GM12878 (cell line): ENCODE measurements around the gene PLXDC1. TPM values are rescaled to one million over a fixed set of nuclear protein-coding genes. Genes with fewer than 3 reads are reported as not detected.

Experiments used
- ATAC-seq: fragments of 200-7000 bp; cut with Tn5 transposase; 3 replicates; pipeline ENCODE4 v1.9.1; 2020; ENCODE audit warnings: mild to moderate bottlenecking, moderate library complexity
- BruUV-seq: library from RNA; stranded (reverse); fragments of 400-500 nt; replicated peaks from 2 replicates; lab custom pipeline; 2021; lab: Mats Ljungman, UMichigan
- CTCF ChIA-PET: fragments of 300-600 bp; sonication (Branson Sonifier 250); formaldehyde crosslinking; extraction: SDS; loops from one replicate; lab custom pipeline; 2021; ENCODE audit warnings: inconsistent platforms; lab: Yijun Ruan, JAX
- POLR2A ChIA-PET: fragments of 350-600 bp; formaldehyde crosslinking; extraction: SDS; loops from one replicate; lab custom pipeline; 2021; ENCODE audit warnings: inconsistent platforms; lab: Charles Lee
- RAD21 ChIA-PET: fragments of 300-600 bp; sonication (Branson Sonifier 250); formaldehyde crosslinking; loops from one replicate; lab custom pipeline; 2023; ENCODE audit warnings: antibody characterized with exemption; ENCODE audit not compliant: unreplicated experiment; lab: Charles Lee
- SMC1A ChIA-PET: fragments of 300-600 bp; sonication (Branson Sonifier 250); formaldehyde crosslinking; loops from one replicate; lab custom pipeline; 2023; ENCODE audit not compliant: unreplicated experiment, uncharacterized antibody; lab: Charles Lee
- DNase-seq: peaks from one replicate; pipeline ENCODE4 v3.0.0-alpha.2; 2011; ENCODE audit warnings: low read depth, low spot score
- FAIRE-seq: peaks from 3 replicates; lab custom pipeline; 2011; peaks lifted over from hg19 to GRCh38; lab: Jason Lieb, UNC
- H2AFZ ChIP-seq: 2 replicates; pipeline ENCODE4 v1.6.0; 2011; ENCODE audit warnings: low read depth, low read length, control low read depth; ENCODE audit not compliant: control insufficient read depth
- H3K27ac ChIP-seq: 2 replicates; pipeline ENCODE4 v1.5.1; 2011; ENCODE audit warnings: control low read depth; ENCODE audit not compliant: control insufficient read depth, insufficient read depth
- H3K27me3 ChIP-seq, 2 experiments: replicated peaks in 1 of 2; 2 replicates each; pipeline versions ENCODE4 v1.6.0 to v1.6.1; 2011; ENCODE audit warnings: low read length in 1 of 2; ENCODE audit not compliant: control insufficient read depth in 2 of 2, insufficient read depth in 2 of 2
- H3K36me3 ChIP-seq, 2 experiments: 2 replicates each; pipeline ENCODE4 v1.5.1; 2011; ENCODE audit warnings: low read length in 1 of 2; ENCODE audit not compliant: control insufficient read depth in 2 of 2, insufficient read depth in 2 of 2
- H3K4me1 ChIP-seq: 2 replicates; pipeline ENCODE4 v1.6.1; 2011; ENCODE audit warnings: mild to moderate bottlenecking, low read length, moderate library complexity, mixed read lengths; ENCODE audit not compliant: control insufficient read depth, insufficient read depth
- H3K4me2 ChIP-seq: 2 replicates; pipeline ENCODE4 v1.6.0; 2011; ENCODE audit warnings: control low read depth; ENCODE audit not compliant: control insufficient read depth, insufficient read depth
- H3K4me3 ChIP-seq: fragments of 200-600 bp; sonication (generic); 2 replicates; pipeline ENCODE4 v1.5.1; 2016
- H3K79me2 ChIP-seq: 2 replicates; pipeline ENCODE4 v1.6.0; 2011; ENCODE audit warnings: low read length; ENCODE audit not compliant: control insufficient read depth, insufficient read depth
- H3K9ac ChIP-seq: 2 replicates; pipeline ENCODE4 v1.8.0; 2011; ENCODE audit warnings: low read length, control low read depth, mixed read lengths; ENCODE audit not compliant: control insufficient read depth, insufficient read depth
- H3K9me3 ChIP-seq: replicated peaks from 3 replicates; pipeline ENCODE4 v1.5.1; 2011; ENCODE audit warnings: mild to moderate bottlenecking, low read length; ENCODE audit not compliant: control insufficient read depth, insufficient read depth
- H4K20me1 ChIP-seq: 2 replicates; pipeline ENCODE4 v1.6.0; 2011; ENCODE audit not compliant: control insufficient read depth, insufficient read depth
- CBFB ChIP-seq: IDR thresholded peaks from 2 replicates; pipeline ENCODE4 v1.6.1; 2016; ENCODE audit warnings: antibody characterized with exemption, low read depth
- CEBPZ ChIP-seq: fragments of 150-350 bp; IDR thresholded peaks from 2 replicates; pipeline ENCODE4 v1.6.1; 2016; ENCODE audit warnings: low read depth, low read length
- CREM ChIP-seq: IDR thresholded peaks from 2 replicates; pipeline ENCODE4 v1.6.1; 2014; ENCODE audit warnings: antibody characterized with exemption, low read depth
- EZH2 ChIP-seq: IDR thresholded peaks from 2 replicates; pipeline ENCODE4 v1.6.1; 2012; ENCODE audit warnings: low read depth, mild to moderate bottlenecking, control low read depth, inconsistent platforms, low read length, borderline replicate concordance; ENCODE audit not compliant: control insufficient read depth
- IRF4 ChIP-seq: IDR thresholded peaks from 2 replicates; pipeline ENCODE4 v1.6.1; 2011; ENCODE audit warnings: low read depth, low read length
- LARP7 ChIP-seq: fragments of 450-650 bp; IDR thresholded peaks from 2 replicates; pipeline ENCODE4 v1.6.1; 2017; ENCODE audit warnings: mild to moderate bottlenecking
- NR2C2 ChIP-seq: IDR thresholded peaks from 2 replicates; pipeline ENCODE4 v1.6.1; 2011; ENCODE audit warnings: borderline replicate concordance, low read depth; ENCODE audit not compliant: control insufficient read depth, insufficient read length
- RUNX3 ChIP-seq: IDR thresholded peaks from 2 replicates; pipeline ENCODE4 v1.6.1; 2012; ENCODE audit warnings: low read length, inconsistent platforms
- SUZ12 ChIP-seq: fragments of 200-600 bp; sonication (generic); IDR thresholded peaks from one replicate; pipeline ENCODE4 v1.6.1; 2018; ENCODE audit warnings: antibody characterized with exemption, mild to moderate bottlenecking; ENCODE audit not compliant: unreplicated experiment
- TBL1XR1 ChIP-seq: IDR thresholded peaks from 2 replicates; pipeline ENCODE4 v1.6.1; 2012; ENCODE audit warnings: low read depth, low read length, improper control_type of control experiment
- YBX1 ChIP-seq: fragments of 450-650 bp; IDR thresholded peaks from 2 replicates; pipeline ENCODE4 v1.6.1; 2016; ENCODE audit warnings: antibody characterized with exemption
- ZSCAN29 ChIP-seq: fragments of 450-650 bp; IDR thresholded peaks from 2 replicates; pipeline ENCODE4 v1.6.1; 2017; ENCODE audit warnings: mild to moderate bottlenecking, moderate library complexity
- WGBS: methylation state at CpG from one replicate; pipeline ENCODE4 v1.1.6; 2016; ENCODE audit warnings: low lambda C conversion rate; ENCODE audit not compliant: insufficient replicate concordance, insufficient coverage; ENCODE audit errors: missing lambda C conversion rate; 5-methylcytosine and 5-hydroxymethylcytosine counted together
- in situ Hi-C: fragments of 300-500 bp; cut with MboI; formaldehyde crosslinking; loops from 9 replicates; pipeline ENCODE4 v1.14.3; 2018; ENCODE audit warnings: mixed read lengths
- intact Hi-C: fragments of 100-400 bp; cut with micrococcal nuclease; formaldehyde crosslinking; loops from one replicate; pipeline ENCODE4 v1.14.2; 2022; ENCODE audit not compliant: unreplicated experiment
- polyA plus RNA-seq, 11 experiments: library from polyadenylated mRNA; depleted of rRNA in 4 of 11; unstranded in 6 of 11; stranded (reverse) in 5 of 11; fragments of >200 nt; fragmentation: Nextera tagmentation in 4 of 11; fragmentation: Illumina TruSeq in 1 of 11; extraction: Ambion mirVana in 4 of 11; extraction: Trizol in 1 of 11; gene quantifications; 1 replicate in 1 of 11; 2 replicates in 10 of 11; pipeline versions ENCODE4 v1.2.1 to v1.2.3, GENCODE V29; 2011 to 2016; ENCODE audit warnings: inconsistent platforms in 2 of 11, missing spikeins in 2 of 11, low read depth in 1 of 11
- total RNA-seq, 4 experiments: library from RNA; depleted of rRNA in 3 of 4; stranded (reverse); fragments of >200 nt in 3 of 4; fragmentation: Illumina TruSeq in 1 of 4; extraction: Trizol in 1 of 4; gene quantifications; 2 replicates each; pipeline versions ENCODE4 v1.2.1 to v1.2.3, GENCODE V29; 2013 to 2021
- TF ChIP-seq, protein P1 (sequence below), 3 experiments: IDR thresholded peaks in 2 of 3; conservative IDR thresholded peaks in 1 of 3; 2 replicates each; pipeline ENCODE4 v1.5.1; 2011; ENCODE audit warnings: low read depth in 3 of 3, low read length in 3 of 3, mild to moderate bottlenecking in 3 of 3, control low read depth in 2 of 3, moderate library complexity in 2 of 3, inconsistent platforms in 1 of 3, mixed read lengths in 1 of 3; ENCODE audit not compliant: control insufficient read depth in 2 of 3, insufficient read depth in 1 of 3; ENCODE audit errors: extremely low read depth in 1 of 3

PLXDC1 gene
- total and polyA plus RNA-seq, 10 of the 15 experiments (the other 5 are each of a cell fraction or from before 2014, with no cell fraction given): 0.03 to 0.30 (median 0.22) TPM; not detected in 7

- DNase-seq (no peak), FAIRE-seq (no peak)
- no peaks in the 10 kb centered on the region for H3K4me1 ChIP-seq
- no peaks in the 10 kb centered on the region for H3K9me3 ChIP-seq
- no peaks in the 10 kb centered on the region for H3K79me2 ChIP-seq
- in situ Hi-C loops: no loop called here
- intact Hi-C loops: loop anchor here (10.0 kb wide), 1 partner anchor 47 kb away; no protein-coding TSS in a partner anchor
- H3K27me3 ChIP-seq: no peaks in the 10 kb centered on the region; a peak in 1 of 4 replicates
- no TSS peak for BruUV-seq
- RAD21 ChIA-PET: no interaction called here
- no peaks in the 10 kb centered on the region for H4K20me1 ChIP-seq
- H3K4me2 ChIP-seq: no peak overlapping the region
- TF ChIP-seq EZH2 (no peak), NR2C2 (no peak), YBX1 (no peak), TBL1XR1 (no peak), CEBPZ (no peak), SUZ12 (no peak), LARP7 (no peak), ZSCAN29 (no peak), RUNX3 (no peak), IRF4 (no peak), CREM (no peak), CBFB (no peak)
- TF ChIP-seq, protein P1, sequence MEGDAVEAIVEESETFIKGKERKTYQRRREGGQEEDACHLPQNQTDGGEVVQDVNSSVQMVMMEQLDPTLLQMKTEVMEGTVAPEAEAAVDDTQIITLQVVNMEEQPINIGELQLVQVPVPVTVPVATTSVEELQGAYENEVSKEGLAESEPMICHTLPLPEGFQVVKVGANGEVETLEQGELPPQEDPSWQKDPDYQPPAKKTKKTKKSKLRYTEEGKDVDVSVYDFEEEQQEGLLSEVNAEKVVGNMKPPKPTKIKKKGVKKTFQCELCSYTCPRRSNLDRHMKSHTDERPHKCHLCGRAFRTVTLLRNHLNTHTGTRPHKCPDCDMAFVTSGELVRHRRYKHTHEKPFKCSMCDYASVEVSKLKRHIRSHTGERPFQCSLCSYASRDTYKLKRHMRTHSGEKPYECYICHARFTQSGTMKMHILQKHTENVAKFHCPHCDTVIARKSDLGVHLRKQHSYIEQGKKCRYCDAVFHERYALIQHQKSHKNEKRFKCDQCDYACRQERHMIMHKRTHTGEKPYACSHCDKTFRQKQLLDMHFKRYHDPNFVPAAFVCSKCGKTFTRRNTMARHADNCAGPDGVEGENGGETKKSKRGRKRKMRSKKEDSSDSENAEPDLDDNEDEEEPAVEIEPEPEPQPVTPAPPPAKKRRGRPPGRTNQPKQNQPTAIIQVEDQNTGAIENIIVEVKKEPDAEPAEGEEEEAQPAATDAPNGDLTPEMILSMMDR (IDR thresholded peaks at IDR 0.05 in 2 of 3, conservative IDR thresholded peaks at IDR 0.05 in 1 of 3; ENCODE audit: control insufficient read depth in 2 of 3, extremely low read depth in 1 of 3, insufficient read depth in 1 of 3, low read depth in 3 of 3, low read length in 3 of 3): no peak
- TF ChIP-seq, all 136 proteins: peak for 0
- ATAC-seq: no peak
- POLR2A ChIA-PET: no interaction called here
- Histone ChIP-seq H3K4me3 (no peak overlapping the region), H3K27ac (no peak overlapping the region), H2AFZ (no peak overlapping the region), H3K36me3 (no peaks in the 10 kb centered on the region), H3K9ac (no peak overlapping the region)
- WGBS: 62% methylated on average over 11 of the region's 11 CpGs
- CTCF ChIA-PET: no interaction called here
- SMC1A ChIA-PET: interaction anchor here (1.1 kb wide), 1 partner anchor 159 kb away, joined by 3 read pairs; no protein-coding TSS in a partner anchor
These were observed 9.3 kb downstream of the PLXDC1 start for GRCh38 chr17:39141915-39142664.
